Measurements from ENCODE around the gene SRSF4.
"Not testable (repeated sequence)": the region's sequence is repeated elsewhere in the genome, so short reads cannot be mapped to it uniquely, and the experiment has no call there.

The SRSF4 gene

GRCh38 chr1:29120367-29120766, 61.3 kb downstream of the SRSF4 start:
- no peak overlapping the region for H3K4me3 ChIP-seq (ENCODE audit: control insufficient read depth, low read depth, low read length)
- no peak for DNase-seq (ENCODE audit: low read depth)
- TF ChIP-seq CTCF (IDR thresholded peaks at IDR 0.05; ENCODE audit: control insufficient read depth, insufficient read depth, low read depth, low read length, missing control alignments), result no peak

GRCh38 chr1:29119121-29119929, 62.4 kb downstream of the SRSF4 start:
- H3K4me3 ChIP-seq (ENCODE audit: control insufficient read depth, low read depth, low read length), result no peak overlapping the region
- no peak for TF ChIP-seq CTCF (IDR thresholded peaks at IDR 0.05; ENCODE audit: control insufficient read depth, insufficient read depth, low read depth, low read length, missing control alignments)
- DNase-seq (ENCODE audit: low read depth), result no peak

GRCh38 chr1:29117381-29117780, 64.3 kb downstream of the SRSF4 start:
- H3K4me3 ChIP-seq (ENCODE audit: control insufficient read depth, low read depth, low read length), result no peak overlapping the region
- no peak for DNase-seq (ENCODE audit: low read depth)

GRCh38 chr1:29114654-29115053, 67.0 kb downstream of the SRSF4 start:
- TF ChIP-seq CTCF (IDR thresholded peaks at IDR 0.05; ENCODE audit: control insufficient read depth, insufficient read depth, low read depth, low read length, missing control alignments), result no peak
- H3K4me3 ChIP-seq (ENCODE audit: control insufficient read depth, low read depth, low read length), result no peak overlapping the region
- DNase-seq (ENCODE audit: low read depth), result no peak

More at GRCh38 chr1:29117381-29117780, 64.3 kb downstream of the SRSF4 start:
- peak; percentile 36 for TF ChIP-seq CTCF (IDR thresholded peaks at IDR 0.05; ENCODE audit: control insufficient read depth, insufficient read depth, low read depth, low read length, missing control alignments)

GRCh38 chr1:29113413-29114117, 68.1 kb downstream of the SRSF4 start:
- no peak overlapping the region for H3K4me3 ChIP-seq (ENCODE audit: control insufficient read depth, low read depth, low read length)
- TF ChIP-seq CTCF (IDR thresholded peaks at IDR 0.05; ENCODE audit: control insufficient read depth, insufficient read depth, low read depth, low read length, missing control alignments), result no peak
- DNase-seq (ENCODE audit: low read depth), result no peak

GRCh38 chr1:29112705-29113412, 68.8 kb downstream of the SRSF4 start:
- TF ChIP-seq CTCF (IDR thresholded peaks at IDR 0.05; ENCODE audit: control insufficient read depth, insufficient read depth, low read depth, low read length, missing control alignments), result no peak
- no peak for DNase-seq (ENCODE audit: low read depth)
- H3K4me3 ChIP-seq (ENCODE audit: control insufficient read depth, low read depth, low read length), result no peak overlapping the region

GRCh38 chr1:29108041-29108440, 73.7 kb downstream of the SRSF4 start:
- DNase-seq (ENCODE audit: low read depth); H3K4me3 ChIP-seq (ENCODE audit: control insufficient read depth, low read depth, low read length): not testable (repeated sequence)

All from AG09309 (cell line).